Hepatocyte (in vitro differentiated cells): Measurements from ENCODE around the gene GET3. TPM values are rescaled to one million over a fixed set of nuclear protein-coding genes. Genes with fewer than 3 reads are reported as not detected.
A peak's percentile ranks its signal among the peaks of the same experiment; 100 is the strongest.

Source experiments
- DNase-seq: peaks from one replicate; pipeline ENCODE4 v3.0.0-alpha.2; 2016; ENCODE audit warnings: low spot score
- H2AFZ ChIP-seq: fragments of 200-600 bp; sonication (generic); 2 replicates; pipeline ENCODE4 v1.6.0; 2016; ENCODE audit warnings: antibody characterized with exemption, mild to moderate bottlenecking
- H3K27ac ChIP-seq: fragments of 200-600 bp; sonication (generic); 2 replicates; pipeline ENCODE4 v1.5.1; 2016; ENCODE audit warnings: mild to moderate bottlenecking
- H3K27me3 ChIP-seq: fragments of 200-600 bp; sonication (generic); 2 replicates; pipeline ENCODE4 v1.6.1; 2016
- H3K36me3 ChIP-seq: fragments of 200-600 bp; sonication (generic); replicated peaks from 2 replicates; pipeline ENCODE4 v1.5.1; 2016; ENCODE audit warnings: low read depth; ENCODE audit not compliant: insufficient read depth
- H3K4me1 ChIP-seq: fragments of 200-600 bp; sonication (generic); 2 replicates; pipeline ENCODE4 v1.5.1; 2016; ENCODE audit warnings: mild to moderate bottlenecking, moderate library complexity; ENCODE audit not compliant: insufficient read depth
- H3K4me2 ChIP-seq: fragments of 200-600 bp; sonication (generic); 2 replicates; pipeline ENCODE4 v1.6.0; 2016
- H3K4me3 ChIP-seq: fragments of 200-600 bp; sonication (generic); 2 replicates; pipeline ENCODE4 v1.5.1; 2016; ENCODE audit warnings: mild to moderate bottlenecking
- H3K79me2 ChIP-seq: fragments of 200-600 bp; sonication (generic); 2 replicates; pipeline ENCODE4 v1.6.0; 2017; ENCODE audit warnings: mild to moderate bottlenecking
- H3K9me2 ChIP-seq: fragments of 200-600 bp; sonication (generic); replicated peaks from 2 replicates; pipeline ENCODE4 v1.6.0; 2017; ENCODE audit warnings: mild to moderate bottlenecking; ENCODE audit not compliant: insufficient read depth
- H3K9me3 ChIP-seq: fragments of 200-600 bp; sonication (generic); 2 replicates; pipeline ENCODE4 v1.5.1; 2016; ENCODE audit warnings: low read depth, mild to moderate bottlenecking
- H4K20me1 ChIP-seq: fragments of 200-600 bp; sonication (generic); 2 replicates; pipeline ENCODE4 v1.6.0; 2016; ENCODE audit warnings: mild to moderate bottlenecking; ENCODE audit not compliant: insufficient read depth, poor library complexity, severe bottlenecking
- EZH2 ChIP-seq: fragments of 200-600 bp; sonication (generic); IDR thresholded peaks from 2 replicates; pipeline ENCODE4 v1.6.1; 2016; ENCODE audit warnings: antibody characterized with exemption, mild to moderate bottlenecking, borderline replicate concordance
- EZH2phosphoT487 ChIP-seq: fragments of 200-600 bp; sonication (generic); IDR thresholded peaks from one replicate; pipeline ENCODE4 v1.6.1; 2018; ENCODE audit warnings: antibody characterized with exemption, mild to moderate bottlenecking, low read depth, moderate library complexity; ENCODE audit not compliant: unreplicated experiment, severe bottlenecking
- WGBS: methylation state at CpG from one replicate; pipeline ENCODE4 v1.1.6; 2016; ENCODE audit warnings: low lambda C conversion rate; ENCODE audit errors: missing lambda C conversion rate; 5-methylcytosine and 5-hydroxymethylcytosine counted together
- polyA plus RNA-seq: library from polyadenylated mRNA; unstranded; fragments of >200 nt; fragmentation: Nextera tagmentation; extraction: Ambion mirVana; gene quantifications from 2 replicates; pipeline ENCODE4 v1.2.1, GENCODE V29; 2016
- total RNA-seq: library from RNA; depleted of rRNA; stranded (reverse); fragments of >200 nt; gene quantifications from 2 replicates; pipeline ENCODE4 v1.2.3, GENCODE V29; 2014
- TF ChIP-seq, protein P1 (sequence below): fragments of 200-600 bp; sonication (generic); IDR thresholded peaks from 2 replicates; pipeline ENCODE4 v1.5.1; 2016; ENCODE audit warnings: antibody characterized with exemption, mild to moderate bottlenecking; ENCODE audit not compliant: poor library complexity

GET3 gene
- total and polyA plus RNA-seq, 2 experiments from 2014 or later = 52.3 to 108 TPM

GRCh38 chr19:12785431-12786031 lies 48.2 kb downstream of the GET3 start:
- no peaks in the 10 kb centered on the region for H3K27me3 ChIP-seq
- H3K9me2 ChIP-seq = no peaks in the 10 kb centered on the region
- no peaks in the 10 kb centered on the region for H3K36me3 ChIP-seq
- no peaks in the 10 kb centered on the region for H3K79me2 ChIP-seq
- no peak for DNase-seq
- H3K4me2 ChIP-seq = peak overlapping the region; percentile 98
- 86% methylated on average over 4 of the region's 4 CpGs for WGBS
- peak overlapping the region; percentile 99 for H3K27ac ChIP-seq
- no peaks in the 10 kb centered on the region for H4K20me1 ChIP-seq
- H3K9me3 ChIP-seq = no peaks in the 10 kb centered on the region
- H3K4me3 ChIP-seq = no peak overlapping the region
- TF ChIP-seq, protein P1, sequence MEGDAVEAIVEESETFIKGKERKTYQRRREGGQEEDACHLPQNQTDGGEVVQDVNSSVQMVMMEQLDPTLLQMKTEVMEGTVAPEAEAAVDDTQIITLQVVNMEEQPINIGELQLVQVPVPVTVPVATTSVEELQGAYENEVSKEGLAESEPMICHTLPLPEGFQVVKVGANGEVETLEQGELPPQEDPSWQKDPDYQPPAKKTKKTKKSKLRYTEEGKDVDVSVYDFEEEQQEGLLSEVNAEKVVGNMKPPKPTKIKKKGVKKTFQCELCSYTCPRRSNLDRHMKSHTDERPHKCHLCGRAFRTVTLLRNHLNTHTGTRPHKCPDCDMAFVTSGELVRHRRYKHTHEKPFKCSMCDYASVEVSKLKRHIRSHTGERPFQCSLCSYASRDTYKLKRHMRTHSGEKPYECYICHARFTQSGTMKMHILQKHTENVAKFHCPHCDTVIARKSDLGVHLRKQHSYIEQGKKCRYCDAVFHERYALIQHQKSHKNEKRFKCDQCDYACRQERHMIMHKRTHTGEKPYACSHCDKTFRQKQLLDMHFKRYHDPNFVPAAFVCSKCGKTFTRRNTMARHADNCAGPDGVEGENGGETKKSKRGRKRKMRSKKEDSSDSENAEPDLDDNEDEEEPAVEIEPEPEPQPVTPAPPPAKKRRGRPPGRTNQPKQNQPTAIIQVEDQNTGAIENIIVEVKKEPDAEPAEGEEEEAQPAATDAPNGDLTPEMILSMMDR = no peak
- TF ChIP-seq EZH2 = no peak
- TF ChIP-seq EZH2phosphoT487 = no peak
- H3K4me1 ChIP-seq = peaks cover 69% of the 10 kb centered on the region
- H2AFZ ChIP-seq = no peak overlapping the region

DNA sequence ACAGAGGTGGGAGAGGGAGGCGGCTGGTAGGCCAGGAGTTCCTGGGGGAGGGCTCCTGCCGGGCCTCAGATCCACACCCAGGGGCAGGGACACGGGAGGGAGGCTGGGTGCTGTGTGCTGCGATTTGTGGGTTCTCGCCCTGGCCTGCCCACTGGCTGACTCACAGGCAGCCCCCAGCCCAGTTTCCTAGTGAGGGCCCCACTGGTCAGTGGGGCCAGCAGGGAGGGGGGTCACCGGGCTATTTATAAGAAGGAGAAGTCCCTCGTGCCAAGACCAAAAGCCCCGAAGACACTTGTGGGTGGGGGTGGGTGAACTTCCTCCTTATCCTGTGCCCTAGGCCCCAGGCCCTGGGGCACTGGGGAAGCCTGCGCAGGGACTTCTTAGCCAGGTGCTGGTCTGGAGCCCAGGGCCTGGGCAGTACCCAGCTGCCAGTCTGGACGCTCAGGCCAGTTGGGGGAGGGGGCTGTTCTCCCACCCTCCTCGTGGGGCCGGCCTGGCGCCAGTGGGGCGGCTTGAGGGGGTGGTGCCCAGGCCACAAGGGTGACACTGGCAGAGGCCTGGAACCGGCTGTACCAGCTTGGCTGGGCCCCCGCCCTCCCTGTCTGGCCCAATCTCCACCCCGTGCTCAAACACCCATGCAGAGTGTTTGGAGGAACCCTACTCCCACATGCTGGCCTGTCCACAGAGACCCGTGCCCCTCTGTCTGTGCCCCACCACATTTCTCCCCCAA lies 49.0 kb downstream of the GET3 start:
- peak overlapping the region; percentile 98 for H3K4me2 ChIP-seq
- no peak overlapping the region for H2AFZ ChIP-seq
- H3K9me2 ChIP-seq = no peaks in the 10 kb centered on the region
- H3K27me3 ChIP-seq = no peaks in the 10 kb centered on the region
- H3K4me1 ChIP-seq = peaks cover 74% of the 10 kb centered on the region
- peak overlapping the region; percentile 99 for H3K27ac ChIP-seq
- no peaks in the 10 kb centered on the region for H3K9me3 ChIP-seq
- no peaks in the 10 kb centered on the region for H3K36me3 ChIP-seq
- DNase-seq = no peak
- WGBS = 77% methylated on average over 12 of the region's 18 CpGs
- no peaks in the 10 kb centered on the region for H3K79me2 ChIP-seq
- no peak for TF ChIP-seq EZH2
- TF ChIP-seq, protein P1 = no peak
- no peak for TF ChIP-seq EZH2phosphoT487
- no peaks in the 10 kb centered on the region for H4K20me1 ChIP-seq
- no peak overlapping the region for H3K4me3 ChIP-seq

GRCh38 chr19:12786952-12787351 lies 49.7 kb downstream of the GET3 start:
- H4K20me1 ChIP-seq = no peaks in the 10 kb centered on the region
- H3K9me3 ChIP-seq = no peaks in the 10 kb centered on the region
- H2AFZ ChIP-seq = no peak overlapping the region
- no peak overlapping the region for H3K4me2 ChIP-seq
- H3K4me1 ChIP-seq = peaks cover 74% of the 10 kb centered on the region
- no peak overlapping the region for H3K4me3 ChIP-seq
- no peaks in the 10 kb centered on the region for H3K9me2 ChIP-seq
- WGBS = 97% methylated on average over 3 of the region's 3 CpGs
- peaks cover 5% of the 10 kb centered on the region for H3K79me2 ChIP-seq
- TF ChIP-seq, protein P1 = no peak
- TF ChIP-seq EZH2 (no peak), EZH2phosphoT487 (no peak)
- no peaks in the 10 kb centered on the region for H3K36me3 ChIP-seq
- no peak for DNase-seq
- no peaks in the 10 kb centered on the region for H3K27me3 ChIP-seq
- H3K27ac ChIP-seq = peak overlapping the region; percentile 99
